ENCODE data around the gene FAM50A.

GRCh38 chrX:154396973-154397887 lies 46.7 kb upstream of the FAM50A start:
- no peak for TF ChIP-seq SUZ12 (IDR thresholded peaks at IDR 0.05; ENCODE audit: extremely low read depth, insufficient read depth, insufficient read length)
- TF ChIP-seq ZNF274 (IDR thresholded peaks at IDR 0.05; ENCODE audit: low read depth, low read length), result no peak
- no peak for TF ChIP-seq YY1 (IDR thresholded peaks at IDR 0.05; ENCODE audit: insufficient read depth, insufficient read length)

All from NT2/D1 (cell line).